Measurements from ENCODE around the gene IFT57. TPM values are rescaled to one million over a fixed set of nuclear protein-coding genes. Genes with fewer than 3 reads are reported as not detected.
A peak's percentile ranks its signal among the peaks of the same experiment; 100 is the strongest.

The IFT57 gene
- total RNA-seq, 2 experiments from 2014 or later = 34.9 to 35.3 TPM

GRCh38 chr3:108131475-108132134 lies 90.6 kb downstream of the IFT57 start:
- H3K4me3 Mint-ChIP-seq = peak overlapping the region; percentile 53
- H3K36me3 Mint-ChIP-seq = peaks cover 94% of the 10 kb centered on the region
- no peak for DNase-seq
- H3K27me3 Mint-ChIP-seq = no peaks in the 10 kb centered on the region
- H3K9me3 Mint-ChIP-seq = peaks cover 18% of the 10 kb centered on the region
- peak overlapping the region; percentile 90 for H3K27ac Mint-ChIP-seq
- peaks cover 89% of the 10 kb centered on the region for H3K4me1 Mint-ChIP-seq

- no peaks in the 10 kb centered on the region for H3K27me3 Mint-ChIP-seq
- DNase-seq = no peak
- peak overlapping the region; percentile 90 for H3K27ac Mint-ChIP-seq
- peaks cover 13% of the 10 kb centered on the region for H3K9me3 Mint-ChIP-seq
- H3K4me1 Mint-ChIP-seq = peaks cover 87% of the 10 kb centered on the region
- peaks cover 92% of the 10 kb centered on the region for H3K36me3 Mint-ChIP-seq
- H3K4me3 Mint-ChIP-seq = peak overlapping the region; percentile 53
Measured at GRCh38 chr3:108130701-108131474, 91.3 kb downstream of the IFT57 start.

DNA sequence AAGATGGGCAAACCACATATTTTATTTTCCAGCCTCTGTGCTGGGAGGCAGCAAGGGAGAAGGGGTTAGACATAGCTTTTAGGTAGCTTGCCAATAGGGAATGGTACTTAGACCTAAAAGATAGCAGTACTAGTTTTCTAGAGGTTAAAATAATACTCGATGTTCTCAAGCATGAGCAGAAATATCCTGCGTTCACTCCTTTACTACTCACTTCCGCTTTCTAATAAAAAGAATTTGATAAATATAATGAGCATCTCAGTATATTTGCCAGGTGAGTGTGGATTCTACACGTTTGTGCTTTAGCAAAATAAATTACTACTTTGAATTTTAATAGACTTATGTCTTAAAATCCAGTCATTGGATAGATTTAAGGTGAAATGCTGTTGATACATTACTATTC lies 92.0 kb downstream of the IFT57 start:
- Mint-ChIP-seq H3K36me3 (peaks cover 92% of the 10 kb centered on the region), H3K27ac (peak overlapping the region; percentile 90)

DNA sequence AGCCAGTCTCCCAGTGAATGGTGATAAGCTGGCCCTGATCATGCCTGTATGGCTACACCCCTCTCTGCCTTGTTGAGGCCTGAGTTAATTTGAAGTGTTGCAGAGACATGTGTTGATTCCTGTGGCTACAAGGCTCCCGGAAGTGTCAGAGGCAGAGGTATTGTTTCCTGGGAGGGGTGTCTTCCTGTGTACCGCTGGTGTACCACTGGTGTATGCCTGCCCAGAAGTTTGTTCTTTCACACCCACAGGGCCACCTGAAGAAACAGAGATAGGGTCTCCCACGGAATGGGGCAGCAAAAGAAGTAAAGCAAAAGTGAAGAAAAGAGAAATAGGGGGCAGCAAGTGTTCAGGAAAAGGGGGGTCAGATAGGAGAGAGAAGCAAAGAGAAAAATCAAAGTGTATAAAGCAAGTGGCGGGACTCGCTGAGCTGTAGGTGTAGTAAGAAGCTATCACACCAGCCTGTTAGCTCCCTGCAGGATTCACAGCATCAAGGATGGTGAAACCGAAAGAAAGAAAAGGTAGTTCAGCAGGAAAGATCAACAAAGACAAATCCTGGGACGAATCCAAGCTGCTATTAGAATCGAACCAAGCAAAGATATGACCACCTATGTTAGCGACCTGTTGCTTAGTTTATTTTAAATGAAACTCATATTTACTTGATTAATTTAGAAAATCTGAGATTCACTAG lies 94.8 kb downstream of the IFT57 start:
- Mint-ChIP-seq H3K9me3 (peaks cover 11% of the 10 kb centered on the region), H3K4me3 (peak overlapping the region; percentile 95), H3K36me3 (peaks cover 69% of the 10 kb centered on the region), H3K4me1 (peaks cover 78% of the 10 kb centered on the region), H3K27ac (peak overlapping the region; percentile 94), H3K27me3 (no peaks in the 10 kb centered on the region)
- peak; percentile 37 for DNase-seq

More for the DNA sequence above, 92.0 kb downstream of the IFT57 start:
- Mint-ChIP-seq H3K9me3 (peaks cover 12% of the 10 kb centered on the region), H3K4me1 (peaks cover 86% of the 10 kb centered on the region), H3K4me3 (peak overlapping the region; percentile 41), H3K27me3 (no peaks in the 10 kb centered on the region)
- no peak for DNase-seq

- Mint-ChIP-seq H3K4me1 (peaks cover 68% of the 10 kb centered on the region), H3K27me3 (no peaks in the 10 kb centered on the region), H3K4me3 (peak overlapping the region; percentile 87), H3K36me3 (peaks cover 58% of the 10 kb centered on the region), H3K27ac (peak overlapping the region; percentile 100), H3K9me3 (peaks cover 11% of the 10 kb centered on the region)
- DNase-seq = no peak
Measured at GRCh38 chr3:108126348-108126747, 95.9 kb downstream of the IFT57 start.

DNA sequence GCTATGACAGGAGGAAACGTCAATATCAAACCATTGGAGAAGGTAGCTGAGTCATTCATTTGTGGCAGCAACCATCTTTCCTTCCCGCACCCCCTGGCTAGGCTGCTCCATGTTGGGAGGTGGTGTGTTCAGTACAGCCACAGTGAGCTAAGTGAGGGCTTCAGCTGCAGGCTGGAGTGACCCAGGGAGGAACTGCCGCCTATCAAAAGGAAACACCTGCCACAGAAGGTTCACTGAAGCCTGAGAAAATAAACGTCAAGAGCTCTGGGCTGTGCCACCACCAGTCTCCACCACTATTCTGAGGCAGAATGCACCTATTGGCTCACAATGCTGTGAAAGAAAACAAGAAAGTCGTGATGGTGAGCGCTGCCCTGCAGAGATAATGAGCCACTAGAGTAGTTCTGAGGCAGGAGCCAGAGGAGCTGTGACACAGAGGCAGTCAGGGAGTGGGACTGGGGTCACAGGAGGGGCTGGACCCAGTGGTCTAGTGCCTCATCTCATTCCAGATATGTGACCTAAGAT lies 96.6 kb downstream of the IFT57 start:
- Mint-ChIP-seq H3K4me1 (peaks cover 64% of the 10 kb centered on the region), H3K4me3 (peak overlapping the region; percentile 87), H3K27ac (peak overlapping the region; percentile 100), H3K9me3 (peaks cover 11% of the 10 kb centered on the region), H3K27me3 (no peaks in the 10 kb centered on the region), H3K36me3 (peaks cover 50% of the 10 kb centered on the region)
- peak; percentile 57 for DNase-seq

GRCh38 chr3:108125153-108125543 lies 97.1 kb downstream of the IFT57 start:
- Mint-ChIP-seq H3K9me3 (peaks cover 11% of the 10 kb centered on the region), H3K4me1 (peaks cover 60% of the 10 kb centered on the region), H3K36me3 (peaks cover 46% of the 10 kb centered on the region), H3K4me3 (peak overlapping the region; percentile 87), H3K27me3 (no peaks in the 10 kb centered on the region), H3K27ac (peak overlapping the region; percentile 100)
- no peak for DNase-seq

- peak overlapping the region; percentile 87 for H3K4me3 Mint-ChIP-seq
- peaks cover 11% of the 10 kb centered on the region for H3K9me3 Mint-ChIP-seq
- peaks cover 41% of the 10 kb centered on the region for H3K36me3 Mint-ChIP-seq
- no peaks in the 10 kb centered on the region for H3K27me3 Mint-ChIP-seq
- peaks cover 58% of the 10 kb centered on the region for H3K4me1 Mint-ChIP-seq
- DNase-seq = peak; percentile 69
- H3K27ac Mint-ChIP-seq = peak overlapping the region; percentile 100
Measured at GRCh38 chr3:108124337-108125152, 97.7 kb downstream of the IFT57 start.

DNA sequence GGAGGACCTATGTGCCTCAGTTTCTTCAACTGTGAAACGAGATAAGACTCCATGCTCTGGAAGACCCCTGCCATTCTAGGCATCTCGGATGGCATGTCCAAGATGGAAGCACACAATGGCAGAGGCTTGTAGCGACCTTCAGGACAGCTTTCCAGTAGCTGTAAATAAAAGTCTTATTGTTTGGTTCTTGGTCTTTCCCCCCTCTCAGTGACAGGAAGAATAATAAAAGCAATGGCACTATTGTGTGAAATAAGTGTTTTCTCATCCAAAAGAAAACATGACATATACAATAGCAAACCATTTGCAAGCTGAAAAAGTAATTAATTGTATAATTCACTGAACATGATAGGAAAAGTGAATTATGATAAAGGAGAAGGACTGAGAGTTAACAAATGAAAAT lies 98.9 kb downstream of the IFT57 start:
- peak overlapping the region; percentile 80 for H3K27ac Mint-ChIP-seq

DNA sequence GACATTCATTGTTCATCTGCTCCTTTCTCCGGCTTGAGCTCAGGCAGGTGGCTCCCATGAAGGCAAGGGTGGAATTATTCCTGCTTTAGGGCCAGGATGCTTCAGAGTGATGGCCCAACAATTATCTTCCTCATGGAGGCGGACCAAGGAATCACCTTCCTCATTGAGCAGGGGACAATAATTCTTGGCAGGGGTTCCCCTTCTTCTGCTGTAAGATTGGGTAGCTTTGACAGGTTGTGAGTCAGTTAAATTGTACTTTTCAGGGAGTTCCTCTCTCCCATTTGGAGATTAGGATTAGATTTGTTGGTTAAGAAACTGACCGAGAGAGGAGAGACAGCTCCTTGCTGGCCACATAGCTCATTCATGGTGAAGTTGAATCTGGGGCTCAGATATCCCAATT lies 99.9 kb downstream of the IFT57 start:
- no peak overlapping the region for H3K27ac Mint-ChIP-seq
- DNase-seq = no peak
- peaks cover 58% of the 10 kb centered on the region for H3K4me1 Mint-ChIP-seq
- no peaks in the 10 kb centered on the region for H3K27me3 Mint-ChIP-seq
- no peak overlapping the region for H3K4me3 Mint-ChIP-seq
- H3K36me3 Mint-ChIP-seq = peaks cover 20% of the 10 kb centered on the region
- H3K9me3 Mint-ChIP-seq = peaks cover under 1% of the 10 kb centered on the region

More for the DNA sequence above, 98.9 kb downstream of the IFT57 start:
- no peak overlapping the region for H3K4me3 Mint-ChIP-seq
- peaks cover 5% of the 10 kb centered on the region for H3K9me3 Mint-ChIP-seq
- peaks cover 56% of the 10 kb centered on the region for H3K4me1 Mint-ChIP-seq
- no peaks in the 10 kb centered on the region for H3K27me3 Mint-ChIP-seq
- peaks cover 29% of the 10 kb centered on the region for H3K36me3 Mint-ChIP-seq
- no peak for DNase-seq

GRCh38 chr3:108119398-108120104 lies 102.7 kb downstream of the IFT57 start:
- H3K4me1 Mint-ChIP-seq = peaks cover 46% of the 10 kb centered on the region
- H3K36me3 Mint-ChIP-seq = no peaks in the 10 kb centered on the region
- no peak overlapping the region for H3K4me3 Mint-ChIP-seq
- no peaks in the 10 kb centered on the region for H3K27me3 Mint-ChIP-seq
- H3K9me3 Mint-ChIP-seq = no peaks in the 10 kb centered on the region
- H3K27ac Mint-ChIP-seq = no peak overlapping the region
- DNase-seq = no peak

- no peaks in the 10 kb centered on the region for H3K36me3 Mint-ChIP-seq
- H3K4me1 Mint-ChIP-seq = peaks cover 33% of the 10 kb centered on the region
- no peaks in the 10 kb centered on the region for H3K27me3 Mint-ChIP-seq
- H3K9me3 Mint-ChIP-seq = no peaks in the 10 kb centered on the region
- H3K27ac Mint-ChIP-seq = peak overlapping the region; percentile 30
- no peak overlapping the region for H3K4me3 Mint-ChIP-seq
- no peak for DNase-seq
Measured at GRCh38 chr3:108118038-108118768, 104.0 kb downstream of the IFT57 start.

GRCh38 chr3:108117241-108117775 lies 104.9 kb downstream of the IFT57 start:
- no peak for DNase-seq
- Mint-ChIP-seq H3K27me3 (no peaks in the 10 kb centered on the region), H3K9me3 (no peaks in the 10 kb centered on the region), H3K36me3 (no peaks in the 10 kb centered on the region), H3K4me3 (no peak overlapping the region), H3K27ac (no peak overlapping the region), H3K4me1 (peaks cover 28% of the 10 kb centered on the region)
